22Rv1 (cell line): ENCODE measurements around the gene ZMPSTE24.

Source experiments
- ZFX ChIP-seq: fragments of 450-650 bp; IDR thresholded peaks from 2 replicates; pipeline ENCODE4 v1.6.1; 2017; ENCODE audit warnings: antibody characterized with exemption, borderline replicate concordance
- TF ChIP-seq, protein P1 (sequence below): fragments of 450-650 bp; IDR thresholded peaks from 2 replicates; pipeline ENCODE4 v1.5.1; 2017; ENCODE audit warnings: mild to moderate bottlenecking

DNA sequence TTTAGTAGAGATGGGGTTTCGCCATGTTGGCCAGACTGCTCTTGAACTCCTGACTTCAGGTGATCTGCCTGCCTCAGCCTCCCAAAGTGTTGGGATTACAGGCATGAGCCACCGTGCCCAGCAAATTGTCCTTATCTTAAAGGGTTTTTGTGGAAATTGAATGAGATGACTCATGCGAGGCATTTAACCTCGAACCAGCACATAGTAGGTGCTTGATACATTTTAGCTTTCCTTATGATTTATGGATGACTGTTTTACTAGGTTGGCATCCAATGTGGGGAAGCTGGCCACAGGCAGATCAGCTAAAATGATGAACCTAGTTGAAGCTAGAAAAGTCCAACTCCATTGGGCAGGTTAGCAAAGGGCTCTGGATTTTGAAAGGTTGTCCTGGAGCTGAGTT, 60.4 kb downstream of the ZMPSTE24 start:
- TF ChIP-seq, protein P1, sequence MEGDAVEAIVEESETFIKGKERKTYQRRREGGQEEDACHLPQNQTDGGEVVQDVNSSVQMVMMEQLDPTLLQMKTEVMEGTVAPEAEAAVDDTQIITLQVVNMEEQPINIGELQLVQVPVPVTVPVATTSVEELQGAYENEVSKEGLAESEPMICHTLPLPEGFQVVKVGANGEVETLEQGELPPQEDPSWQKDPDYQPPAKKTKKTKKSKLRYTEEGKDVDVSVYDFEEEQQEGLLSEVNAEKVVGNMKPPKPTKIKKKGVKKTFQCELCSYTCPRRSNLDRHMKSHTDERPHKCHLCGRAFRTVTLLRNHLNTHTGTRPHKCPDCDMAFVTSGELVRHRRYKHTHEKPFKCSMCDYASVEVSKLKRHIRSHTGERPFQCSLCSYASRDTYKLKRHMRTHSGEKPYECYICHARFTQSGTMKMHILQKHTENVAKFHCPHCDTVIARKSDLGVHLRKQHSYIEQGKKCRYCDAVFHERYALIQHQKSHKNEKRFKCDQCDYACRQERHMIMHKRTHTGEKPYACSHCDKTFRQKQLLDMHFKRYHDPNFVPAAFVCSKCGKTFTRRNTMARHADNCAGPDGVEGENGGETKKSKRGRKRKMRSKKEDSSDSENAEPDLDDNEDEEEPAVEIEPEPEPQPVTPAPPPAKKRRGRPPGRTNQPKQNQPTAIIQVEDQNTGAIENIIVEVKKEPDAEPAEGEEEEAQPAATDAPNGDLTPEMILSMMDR: no peak
- TF ChIP-seq ZFX: no peak
